Measurements from ENCODE around the gene CEMIP.
"Not testable (repeated sequence)": the region's sequence is repeated elsewhere in the genome, so short reads cannot be mapped to it uniquely, and the experiment has no call there.

Gene CEMIP

GRCh38 chr15:80942266-80942665 is 163.1 kb downstream of the CEMIP start:
- DNase-seq (ENCODE audit: low read depth in 1 of 2, low spot score in 1 of 2), result no peak
- TF ChIP-seq JUND (IDR thresholded peaks at IDR 0.05; ENCODE audit: low read depth), result no peak
- in situ Hi-C loops (cut with HindIII; ENCODE audit: low pct_unique_long_range_greater_than_20kb, low sequenced_read_pairs), result no loop called here

- DNase-seq (ENCODE audit: low read depth in 1 of 2, low spot score in 1 of 2), result peak; percentile 59 to 85
- TF ChIP-seq JUND (IDR thresholded peaks at IDR 0.05; ENCODE audit: low read depth), result no peak
- in situ Hi-C loops (cut with HindIII; ENCODE audit: low pct_unique_long_range_greater_than_20kb, low sequenced_read_pairs), result no loop called here
Measured at GRCh38 chr15:80942746-80943565, 163.8 kb downstream of the CEMIP start.

- DNase-seq (ENCODE audit: low read depth in 1 of 2, low spot score in 1 of 2), result no peak
- in situ Hi-C loops (cut with HindIII; ENCODE audit: low pct_unique_long_range_greater_than_20kb, low sequenced_read_pairs), result no loop called here
- TF ChIP-seq JUND (IDR thresholded peaks at IDR 0.05; ENCODE audit: low read depth), result no peak
Measured at GRCh38 chr15:80944818-80945217, 165.6 kb downstream of the CEMIP start.

- no peak for DNase-seq (ENCODE audit: low read depth in 1 of 2, low spot score in 1 of 2)
Measured at GRCh38 chr15:80945605-80946004, 166.4 kb downstream of the CEMIP start.

GRCh38 chr15:80946576-80946975 is 167.4 kb downstream of the CEMIP start:
- DNase-seq (ENCODE audit: low read depth in 1 of 2, low spot score in 1 of 2), result no peak
- TF ChIP-seq JUND (IDR thresholded peaks at IDR 0.05; ENCODE audit: low read depth), result no peak
- in situ Hi-C loops (cut with HindIII; ENCODE audit: low pct_unique_long_range_greater_than_20kb, low sequenced_read_pairs), result no loop called here

More at GRCh38 chr15:80945605-80946004, 166.4 kb downstream of the CEMIP start:
- in situ Hi-C loops (cut with HindIII; ENCODE audit: low pct_unique_long_range_greater_than_20kb, low sequenced_read_pairs), result no loop called here
- TF ChIP-seq JUND (IDR thresholded peaks at IDR 0.05; ENCODE audit: low read depth), result no peak

GRCh38 chr15:80948651-80949292 is 169.6 kb downstream of the CEMIP start:
- TF ChIP-seq JUND (IDR thresholded peaks at IDR 0.05; ENCODE audit: low read depth), result no peak
- DNase-seq (ENCODE audit: low read depth in 1 of 2, low spot score in 1 of 2), result no peak
- in situ Hi-C loops (cut with HindIII; ENCODE audit: low pct_unique_long_range_greater_than_20kb, low sequenced_read_pairs), result no loop called here

GRCh38 chr15:80949756-80950155 is 170.6 kb downstream of the CEMIP start:
- TF ChIP-seq JUND (IDR thresholded peaks at IDR 0.05; ENCODE audit: low read depth), result no peak
- in situ Hi-C loops (cut with HindIII; ENCODE audit: low pct_unique_long_range_greater_than_20kb, low sequenced_read_pairs), result no loop called here

GRCh38 chr15:80950291-80951078 is 171.3 kb downstream of the CEMIP start:
- in situ Hi-C loops (cut with HindIII; ENCODE audit: low pct_unique_long_range_greater_than_20kb, low sequenced_read_pairs), result no loop called here
- DNase-seq (ENCODE audit: low read depth in 1 of 2, low spot score in 1 of 2), result no peak
- no peak for TF ChIP-seq JUND (IDR thresholded peaks at IDR 0.05; ENCODE audit: low read depth)

More at GRCh38 chr15:80949756-80950155, 170.6 kb downstream of the CEMIP start:
- DNase-seq (ENCODE audit: low read depth in 1 of 2, low spot score in 1 of 2), result no peak

- DNase-seq (ENCODE audit: low read depth in 1 of 2, low spot score in 1 of 2), result no peak
- in situ Hi-C loops (cut with HindIII; ENCODE audit: low pct_unique_long_range_greater_than_20kb, low sequenced_read_pairs), result no loop called here
- no peak for TF ChIP-seq JUND (IDR thresholded peaks at IDR 0.05; ENCODE audit: low read depth)
Measured at GRCh38 chr15:80951941-80952340, 172.8 kb downstream of the CEMIP start.

- no peak for DNase-seq (ENCODE audit: low read depth in 1 of 2, low spot score in 1 of 2)
- TF ChIP-seq JUND (IDR thresholded peaks at IDR 0.05; ENCODE audit: low read depth), result no peak
- in situ Hi-C loops (cut with HindIII; ENCODE audit: low pct_unique_long_range_greater_than_20kb, low sequenced_read_pairs), result no loop called here
Measured at GRCh38 chr15:80953001-80953952, 174.1 kb downstream of the CEMIP start.

GRCh38 chr15:80953953-80954778 is 175.0 kb downstream of the CEMIP start:
- DNase-seq (ENCODE audit: low read depth in 1 of 2, low spot score in 1 of 2), result no peak
- TF ChIP-seq JUND (IDR thresholded peaks at IDR 0.05; ENCODE audit: low read depth), result no peak
- in situ Hi-C loops (cut with HindIII; ENCODE audit: low pct_unique_long_range_greater_than_20kb, low sequenced_read_pairs), result no loop called here

- in situ Hi-C loops (cut with HindIII; ENCODE audit: low pct_unique_long_range_greater_than_20kb, low sequenced_read_pairs); DNase-seq (ENCODE audit: low read depth in 1 of 2, low spot score in 1 of 2): not testable (repeated sequence)
Measured at GRCh38 chr15:80955571-80956452, 176.6 kb downstream of the CEMIP start.

Data from T47D (cell line).